ENCODE measurements around the gene TRIM37.
"Not testable (repeated sequence)": the region's sequence is repeated elsewhere in the genome, so short reads cannot be mapped to it uniquely, and the experiment has no call there.

The TRIM37 gene

DNA sequence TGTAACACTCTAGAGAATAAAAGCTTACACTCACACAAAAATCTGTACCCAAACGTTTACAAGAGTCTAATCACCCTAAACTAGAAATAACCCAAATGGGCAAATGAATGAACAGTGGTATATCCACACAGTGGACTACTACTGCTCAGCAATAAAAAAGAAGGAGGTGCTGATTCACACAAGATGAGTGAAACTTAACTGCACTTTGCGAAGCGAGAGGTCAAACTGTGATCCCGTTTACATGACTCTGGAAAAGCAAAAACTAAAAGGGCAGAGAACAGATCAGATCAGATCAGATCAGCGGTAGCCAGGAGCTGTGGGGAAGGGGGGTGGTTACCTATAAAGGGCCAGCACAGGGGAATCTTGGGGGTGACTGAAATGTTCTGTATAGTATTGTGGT is 113.4 kb downstream of the TRIM37 start:
- DNase-seq (ENCODE audit: low spot score) = no peak

DNA sequence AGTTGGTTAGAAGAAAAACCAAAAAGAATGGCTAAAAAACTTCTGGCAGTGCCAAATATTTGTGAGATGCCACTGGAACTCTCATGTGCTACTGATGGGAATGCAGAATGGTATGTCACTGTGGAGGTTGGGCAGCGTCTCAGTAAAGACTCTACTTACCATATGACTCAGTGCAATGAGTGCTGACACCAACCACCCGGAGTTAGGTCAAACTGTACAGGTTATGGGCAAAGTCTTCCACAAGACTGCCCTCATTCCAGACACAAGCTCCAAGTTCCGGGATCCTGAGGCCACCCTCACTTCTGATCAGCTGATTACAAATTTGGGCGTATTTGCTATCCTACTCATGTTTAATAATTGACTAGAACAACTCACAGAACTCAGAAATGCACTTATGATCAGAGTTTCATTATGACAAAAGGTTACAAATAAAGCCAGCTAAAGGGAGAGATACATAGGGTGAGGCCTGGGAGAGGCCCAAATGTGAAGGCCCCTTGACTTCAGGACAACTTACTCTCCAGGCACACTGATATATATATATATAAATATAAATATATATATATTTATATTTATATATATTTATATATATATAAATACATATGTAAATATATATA is 114.9 kb downstream of the TRIM37 start:
- DNase-seq (ENCODE audit: low spot score) = no peak

DNA sequence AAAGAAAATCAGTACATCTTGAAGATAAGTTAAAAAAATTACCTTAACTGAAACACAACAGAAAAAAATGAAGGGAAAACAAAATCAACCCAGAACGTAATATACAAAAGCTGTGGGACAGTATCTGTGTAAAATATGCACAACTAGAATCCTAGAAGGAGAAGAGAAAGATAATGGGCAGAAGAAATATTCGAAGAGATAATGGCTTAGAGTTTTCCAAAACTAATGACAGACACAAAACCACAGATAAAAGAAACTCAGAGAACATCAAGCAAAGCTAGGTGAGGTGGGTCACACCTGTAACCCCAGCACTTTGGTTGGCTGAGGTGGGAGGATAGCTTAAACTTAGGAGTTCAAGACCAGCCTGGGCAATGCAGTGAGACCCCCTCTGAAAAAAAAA is 117.1 kb downstream of the TRIM37 start:
- no peak for DNase-seq (ENCODE audit: low spot score)

DNA sequence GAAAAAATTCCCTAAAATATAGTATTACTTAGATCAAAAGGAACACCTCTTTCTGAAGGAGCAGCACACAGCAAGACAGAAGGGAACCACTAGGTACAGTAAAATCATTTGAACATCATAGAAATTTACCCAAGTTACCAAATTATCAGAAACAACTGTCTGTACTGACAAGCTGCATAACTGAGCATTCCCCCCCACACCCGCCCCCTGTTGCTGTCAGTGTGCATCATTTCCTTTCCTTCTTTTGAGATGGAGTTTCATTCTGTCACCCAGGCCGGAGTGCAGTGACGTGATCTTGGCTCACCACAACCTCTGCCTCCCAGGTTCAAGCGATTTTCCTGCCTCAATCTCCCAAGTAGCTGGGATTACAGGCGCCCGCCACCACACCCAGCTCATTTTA is 120.7 kb downstream of the TRIM37 start:
- DNase-seq (ENCODE audit: low spot score) = no peak

DNA sequence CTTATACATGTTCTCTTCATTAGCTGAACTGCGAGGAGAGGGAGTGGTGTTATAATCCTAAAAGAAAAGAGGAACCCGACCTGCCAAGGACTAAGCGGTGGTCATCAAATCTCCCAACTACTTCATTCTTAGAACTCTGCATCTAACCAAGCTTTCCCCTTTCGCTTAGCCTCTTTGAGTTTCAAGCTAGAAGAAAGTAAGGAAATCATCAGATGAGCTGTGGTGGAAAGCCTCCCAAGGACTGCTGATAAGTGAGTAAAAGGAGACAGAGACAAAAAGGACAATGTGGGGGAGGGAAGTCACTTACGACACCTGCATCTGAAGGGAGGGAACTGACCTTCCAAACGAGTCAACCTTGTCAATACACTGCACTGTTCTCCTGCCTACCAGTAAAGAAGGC is 121.3 kb downstream of the TRIM37 start:
- no peak for DNase-seq (ENCODE audit: low spot score)

DNA sequence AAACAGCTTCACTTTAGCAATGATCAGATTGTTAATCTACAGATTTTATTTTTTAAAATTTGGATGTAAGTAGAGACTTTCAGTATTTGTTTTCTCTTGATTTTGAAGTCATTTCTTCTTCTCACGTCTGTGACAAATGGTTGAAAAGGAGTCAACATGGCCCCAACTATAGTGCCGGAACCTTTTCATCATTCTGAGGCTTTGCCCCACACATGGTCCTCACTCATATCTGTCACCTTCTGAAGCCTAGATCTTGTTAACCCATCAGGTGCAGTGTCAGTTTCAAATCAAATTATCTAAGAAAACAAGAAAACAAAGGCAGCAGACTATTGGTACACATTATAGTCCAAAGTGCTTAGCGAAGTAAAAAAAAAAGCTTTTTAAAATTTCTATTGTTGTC is 124.1 kb downstream of the TRIM37 start:
- DNase-seq (ENCODE audit: low spot score) = no peak

DNA sequence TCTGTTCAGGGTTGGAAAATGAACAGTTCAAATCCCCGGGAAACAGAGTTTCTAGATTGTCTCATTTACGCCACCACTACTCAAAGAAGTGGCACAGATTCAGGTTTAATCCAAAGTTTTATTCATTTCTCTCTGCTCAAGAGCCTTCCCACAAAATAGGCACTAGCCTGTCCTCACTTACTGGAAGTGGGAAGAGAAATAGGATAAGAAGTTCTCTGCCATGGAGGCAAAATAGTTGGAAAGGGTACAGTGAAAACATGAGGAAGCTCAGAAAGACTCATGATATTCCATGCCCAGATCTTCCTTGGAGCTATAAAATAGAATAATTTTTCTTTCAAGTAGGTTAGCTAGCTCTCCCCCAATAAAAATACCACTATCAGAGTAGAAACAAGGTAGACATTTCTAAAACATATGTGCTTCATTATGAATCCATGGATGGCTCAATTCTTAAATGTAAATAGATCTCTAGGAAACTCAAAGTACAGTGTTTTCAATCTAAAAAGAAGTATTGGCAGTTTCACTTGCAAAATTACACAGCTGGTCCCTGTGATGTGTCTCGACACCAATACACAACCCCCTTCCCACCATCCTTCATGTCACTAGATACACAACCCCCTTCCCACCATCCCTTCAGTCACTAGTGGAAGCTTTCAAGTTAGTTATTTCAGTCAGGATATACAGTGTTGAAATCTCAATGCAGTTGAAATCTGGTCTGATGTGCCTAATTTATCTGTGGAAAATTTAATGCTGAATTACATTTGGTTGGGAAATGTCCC is 125.8 kb downstream of the TRIM37 start:
- no peak for DNase-seq (ENCODE audit: low spot score)

DNA sequence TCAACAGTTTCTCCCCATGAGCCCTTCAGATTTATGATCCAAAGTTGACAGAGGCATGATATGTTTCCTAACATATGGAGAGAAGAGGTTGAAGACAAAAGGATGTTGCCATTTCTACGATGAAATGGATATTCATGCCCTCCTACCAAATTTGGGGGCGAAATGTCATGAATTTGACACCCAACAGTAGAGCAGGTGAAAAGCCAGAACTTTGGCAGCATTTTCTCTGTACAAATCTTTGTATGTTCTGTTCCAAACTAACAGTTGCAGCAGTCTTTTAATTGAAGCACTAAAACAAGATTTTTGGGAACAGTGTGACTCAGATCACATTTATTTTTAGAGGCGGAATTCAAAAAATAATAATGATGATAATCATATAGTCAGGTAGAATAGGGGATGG is 130.1 kb downstream of the TRIM37 start:
- DNase-seq (ENCODE audit: low spot score) = no peak

DNA sequence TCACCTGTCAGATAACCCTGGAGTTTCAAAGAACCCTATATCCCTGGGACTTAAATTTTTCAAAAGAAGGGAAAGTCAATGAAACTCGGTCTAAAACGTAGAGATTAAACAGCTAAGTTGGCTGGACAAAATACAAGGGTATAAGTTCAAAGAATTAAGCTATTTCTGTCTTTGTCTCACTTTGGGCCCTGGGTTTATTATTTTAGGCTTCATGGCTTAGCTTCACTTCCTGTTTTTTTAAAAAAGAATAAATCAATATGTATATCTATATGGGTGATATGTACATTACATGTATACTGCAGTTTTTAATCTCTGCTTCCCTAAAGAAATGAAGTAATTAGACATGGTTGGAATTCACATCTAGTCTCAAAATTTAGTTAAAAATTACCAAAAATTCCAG is 132.3 kb downstream of the TRIM37 start:
- no peak for DNase-seq (ENCODE audit: low spot score)

DNA sequence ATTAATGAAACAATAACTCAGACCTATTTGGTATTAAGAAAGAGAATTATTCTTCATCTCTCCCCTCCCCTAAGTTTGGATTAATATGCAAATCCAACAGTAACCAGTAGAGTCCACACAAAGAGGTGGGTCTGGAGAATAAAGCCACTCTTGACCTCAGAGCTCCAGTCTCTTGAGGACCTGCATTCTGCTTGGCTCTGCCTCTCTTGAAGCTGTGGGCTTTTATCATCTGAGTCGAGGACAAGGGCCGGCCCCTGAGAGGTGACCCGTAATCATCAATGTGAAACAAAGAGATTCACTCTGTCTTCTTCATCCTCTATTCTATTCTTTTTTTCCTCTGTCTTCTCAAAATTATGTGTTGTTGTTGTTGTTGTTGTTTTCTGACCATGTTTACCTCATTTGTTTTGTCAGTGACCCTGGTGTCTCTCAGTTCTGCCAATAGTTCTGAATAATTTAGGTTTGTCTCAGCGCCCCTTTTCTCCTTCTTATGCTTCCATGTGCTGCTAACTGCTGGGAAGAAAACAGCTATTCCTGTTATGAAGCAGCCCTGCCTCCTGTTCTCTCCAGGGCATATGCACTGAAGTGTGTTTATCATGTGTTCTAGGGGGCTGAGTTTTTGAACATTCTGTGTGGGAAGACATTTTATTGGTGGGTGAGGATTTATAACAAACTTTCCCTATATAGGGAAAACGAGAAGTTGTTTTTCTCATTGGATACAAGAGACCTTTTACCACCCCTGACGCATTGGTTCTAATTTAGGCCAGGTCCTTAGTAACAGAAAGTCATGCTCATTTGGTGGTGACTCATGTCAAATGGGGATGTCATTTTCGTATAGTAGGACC is 135.8 kb downstream of the TRIM37 start:
- DNase-seq (ENCODE audit: low spot score) = no peak

DNA sequence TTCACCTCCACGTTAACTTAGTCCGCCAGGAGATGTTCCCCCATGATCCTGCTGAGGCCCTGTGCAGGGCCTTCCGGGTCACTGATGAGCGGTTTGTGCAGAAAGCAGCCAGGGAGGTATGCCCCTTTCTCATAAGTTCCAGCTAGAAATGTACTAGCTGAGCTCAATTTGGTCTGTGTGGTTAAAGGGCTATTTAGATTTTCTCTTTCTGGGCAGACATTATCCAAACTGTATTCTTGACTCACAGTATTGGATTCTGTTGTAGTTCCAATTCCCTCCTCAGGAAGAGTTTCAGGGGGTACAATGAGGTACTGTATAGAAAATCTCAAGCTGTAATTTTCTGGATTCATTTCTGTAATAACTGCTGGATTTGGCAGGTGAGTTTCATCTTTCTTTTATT is 137.1 kb downstream of the TRIM37 start:
- DNase-seq (ENCODE audit: low spot score) = no peak

DNA sequence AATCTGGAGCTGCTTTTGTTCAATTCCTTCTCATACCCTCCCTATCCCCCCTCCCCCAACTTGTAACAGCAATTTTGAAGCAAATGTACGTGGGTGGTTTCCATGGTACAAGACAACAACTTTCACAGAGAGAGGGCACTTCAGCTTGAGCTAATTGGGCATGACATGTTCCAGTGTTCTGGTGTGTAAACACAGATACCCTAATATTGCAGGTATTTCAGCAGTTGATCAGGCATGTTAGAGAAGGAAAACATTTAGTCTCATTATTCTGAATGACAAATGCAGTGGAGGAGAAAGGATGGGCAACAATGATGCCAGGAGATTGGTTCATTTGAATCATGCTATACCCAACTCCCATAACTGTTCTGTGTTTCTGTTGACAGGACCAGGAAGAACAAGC is 137.5 kb downstream of the TRIM37 start:
- DNase-seq (ENCODE audit: low spot score) = no peak

DNA sequence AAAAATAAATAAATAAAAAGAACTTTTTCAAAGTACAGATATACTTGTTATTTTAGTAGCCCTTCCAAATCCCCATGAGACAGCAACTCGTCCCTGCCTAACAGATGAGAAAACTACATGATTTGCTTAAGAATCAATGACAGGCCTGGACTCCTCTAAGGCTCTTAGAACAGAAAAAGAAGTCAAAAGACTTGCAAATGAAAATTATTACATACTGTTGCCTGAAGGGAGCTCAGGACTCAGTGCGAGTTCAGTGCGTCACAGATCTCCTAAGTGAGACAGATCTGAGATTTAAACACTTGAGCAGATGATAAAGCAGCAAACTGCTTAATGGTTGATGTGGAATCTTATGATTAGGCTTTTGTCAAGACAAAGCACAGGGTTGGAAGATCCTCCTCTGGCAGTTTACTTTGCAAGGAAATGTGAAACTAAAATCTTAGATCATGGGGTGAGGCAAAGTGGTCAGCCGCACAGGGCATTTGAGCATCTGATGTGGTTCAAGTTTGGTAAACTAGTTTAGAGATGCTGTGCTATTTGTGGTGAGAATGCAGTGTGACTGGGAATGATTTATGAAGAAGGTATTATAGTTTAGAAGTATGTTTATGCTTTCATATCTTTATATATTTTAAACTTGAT is 138.1 kb downstream of the TRIM37 start:
- DNase-seq (ENCODE audit: low spot score) = no peak

DNA sequence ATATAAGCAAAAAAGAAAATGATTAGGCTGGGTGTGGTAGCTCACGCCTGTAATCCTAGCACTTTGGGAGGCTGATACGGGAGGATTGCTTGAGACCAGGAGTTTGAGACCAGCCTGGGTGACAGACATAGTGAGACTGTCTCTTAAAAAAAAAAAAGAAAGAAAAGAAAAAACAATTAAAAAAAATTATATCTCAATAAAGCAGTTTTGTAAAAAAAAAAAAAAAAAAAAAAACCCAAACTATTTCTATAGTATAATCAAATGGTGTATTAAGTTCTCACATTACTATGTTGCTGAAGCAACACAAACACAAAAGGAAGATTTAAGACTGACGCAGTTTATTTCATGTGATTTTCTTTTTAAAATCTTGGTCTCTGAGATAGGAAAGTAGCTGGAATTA is 140.5 kb downstream of the TRIM37 start:
- no peak for DNase-seq (ENCODE audit: low spot score)

DNA sequence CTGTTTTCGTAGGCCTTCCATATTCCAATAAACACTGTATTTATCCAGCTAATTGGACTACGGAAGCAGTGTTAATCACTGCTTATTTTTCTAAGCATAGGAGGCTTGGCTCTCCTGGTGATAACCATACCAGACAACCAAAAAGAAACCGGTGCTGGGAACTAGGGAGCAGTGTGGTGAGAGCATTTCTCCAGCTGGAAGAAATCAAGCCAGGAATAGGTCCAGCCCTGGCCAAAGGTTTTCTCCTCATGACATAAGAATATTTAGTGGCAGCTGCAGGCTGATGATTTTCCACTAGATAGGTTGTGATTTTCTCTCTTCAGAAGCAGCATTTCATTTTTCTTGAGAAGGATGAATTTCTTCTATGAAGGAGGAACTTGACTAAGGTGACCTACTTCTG is 141.5 kb downstream of the TRIM37 start:
- DNase-seq (ENCODE audit: low spot score) = peak; percentile 14

DNA sequence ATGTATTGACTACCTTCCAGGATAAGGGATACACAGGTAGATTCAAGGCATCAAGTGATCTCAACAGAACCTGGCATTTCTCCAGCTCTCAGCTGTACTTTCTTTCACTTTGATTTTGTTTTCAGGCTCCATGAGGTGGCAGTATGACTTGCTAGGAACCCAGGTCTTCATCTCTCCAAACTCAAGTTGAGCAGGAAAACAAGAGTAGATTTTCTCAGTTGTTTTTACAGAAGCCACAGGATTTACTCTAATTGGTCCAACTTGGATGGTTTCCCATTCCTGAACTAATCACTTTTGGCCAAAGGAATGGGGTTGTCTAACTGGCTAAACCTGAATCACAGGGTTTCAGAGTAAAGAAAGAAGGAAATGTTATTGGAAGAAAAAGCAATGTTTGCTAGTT is 146.6 kb downstream of the TRIM37 start:
- DNase-seq (ENCODE audit: low spot score) = peak; percentile 48

DNA sequence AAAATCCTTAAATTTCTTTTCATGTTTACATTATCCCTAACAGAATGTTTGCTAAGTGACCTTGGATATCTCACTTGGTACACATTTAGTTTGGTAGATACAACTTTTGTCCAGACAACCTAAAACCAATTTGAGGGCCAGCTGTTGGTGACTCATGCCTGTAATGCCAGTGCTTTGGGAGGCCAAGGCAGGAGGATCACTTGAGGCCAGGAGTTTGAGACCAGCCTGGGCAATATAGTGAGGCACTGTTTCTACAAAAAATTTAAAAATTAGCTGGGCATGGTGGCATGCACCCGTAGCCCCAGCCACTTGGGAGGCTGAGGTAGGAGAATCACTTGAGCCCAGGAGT is 149.0 kb downstream of the TRIM37 start:
- not testable (repeated sequence) for DNase-seq (ENCODE audit: low spot score)

DNA sequence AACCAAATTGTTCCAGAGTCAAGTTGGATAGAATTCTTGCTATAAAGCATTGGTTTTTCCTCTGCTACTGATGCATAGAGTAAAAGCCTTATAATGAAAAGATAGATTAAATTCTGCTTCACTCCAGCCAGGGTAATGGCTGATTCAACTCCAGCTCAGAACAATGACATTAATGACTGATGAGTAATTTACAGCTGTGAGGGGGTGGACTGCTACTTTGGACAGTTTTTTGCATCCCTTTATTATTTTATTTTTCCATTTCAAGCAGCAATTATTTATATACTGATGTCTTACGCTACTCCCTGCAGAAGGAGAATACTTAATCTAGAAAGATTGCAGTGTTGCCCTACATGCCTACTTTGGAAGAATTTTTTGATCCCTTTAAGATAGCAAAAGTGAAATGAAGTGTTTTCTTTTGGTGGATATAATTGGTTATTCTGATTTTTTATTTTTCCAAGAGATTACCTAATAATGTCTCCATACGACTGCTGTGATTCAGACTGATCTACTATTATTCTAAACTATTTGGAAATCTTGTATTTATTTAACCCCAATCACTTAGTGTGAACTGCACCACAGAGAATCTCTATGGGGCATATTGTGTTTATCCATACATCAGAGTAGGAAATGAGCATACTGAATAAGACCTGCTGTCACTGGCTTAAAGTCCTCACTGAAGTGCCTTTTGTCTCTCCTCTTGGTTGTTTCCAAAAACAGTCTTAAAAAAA is 149.5 kb downstream of the TRIM37 start:
- no peak for DNase-seq (ENCODE audit: low spot score)

DNA sequence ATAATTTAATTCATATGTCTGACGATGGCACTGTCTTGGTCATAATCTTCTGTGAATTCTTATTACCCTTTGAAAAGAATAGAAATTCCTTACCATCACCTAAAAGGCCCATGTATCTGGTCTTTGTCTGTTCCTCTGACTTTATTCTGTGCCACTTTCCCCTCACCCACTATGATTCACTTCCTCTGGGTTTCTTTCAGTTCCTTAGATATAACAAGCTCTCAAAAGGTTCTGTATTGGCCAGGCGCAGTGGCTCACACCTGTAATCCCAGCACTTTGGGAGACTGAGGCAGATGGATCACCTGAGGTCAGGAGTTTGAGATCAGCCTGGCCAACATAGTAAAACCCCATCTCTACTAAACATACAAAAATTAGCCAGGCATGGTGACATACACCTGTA is 152.3 kb downstream of the TRIM37 start:
- not testable (repeated sequence) for DNase-seq (ENCODE audit: low spot score)

DNA sequence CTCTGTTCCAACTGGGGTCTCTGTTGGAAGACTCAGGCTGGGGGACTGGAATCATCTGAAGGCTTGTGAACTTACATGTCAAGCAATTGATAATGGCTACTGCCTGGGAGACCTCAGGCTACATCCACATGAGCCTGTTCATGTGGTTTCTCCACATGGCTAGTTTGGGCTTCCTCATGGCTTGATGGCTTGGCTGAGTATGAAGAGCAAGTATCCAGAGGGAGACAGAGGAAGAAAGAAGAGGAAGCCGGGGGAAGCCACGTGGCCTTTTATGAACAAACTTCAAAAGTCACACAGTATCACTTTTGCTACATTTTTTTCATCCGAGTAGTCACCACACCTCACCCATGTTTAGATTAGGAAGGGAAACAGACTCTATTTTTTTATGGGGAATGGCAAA is 158.9 kb downstream of the TRIM37 start:
- DNase-seq (ENCODE audit: low spot score) = no peak

DNA sequence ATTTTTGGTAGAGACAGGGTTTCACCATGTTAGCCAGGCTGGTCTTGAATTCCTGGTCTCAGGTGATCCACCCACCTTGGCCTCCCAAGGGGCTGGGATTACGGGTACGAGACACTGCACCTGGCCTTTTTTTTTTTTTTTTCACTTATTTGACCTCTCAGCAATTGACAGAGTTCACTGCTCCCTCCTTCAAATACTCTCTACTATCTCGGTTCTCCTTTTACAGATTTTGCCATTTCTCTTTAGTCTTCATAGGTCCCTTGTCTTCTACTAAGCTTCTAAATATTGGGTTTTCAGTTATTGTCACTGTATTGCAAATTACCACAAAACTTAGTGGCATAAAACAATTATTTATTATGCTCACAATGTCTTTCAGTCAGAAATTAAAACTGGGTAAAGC is 159.3 kb downstream of the TRIM37 start:
- DNase-seq (ENCODE audit: low spot score) = no peak

DNA sequence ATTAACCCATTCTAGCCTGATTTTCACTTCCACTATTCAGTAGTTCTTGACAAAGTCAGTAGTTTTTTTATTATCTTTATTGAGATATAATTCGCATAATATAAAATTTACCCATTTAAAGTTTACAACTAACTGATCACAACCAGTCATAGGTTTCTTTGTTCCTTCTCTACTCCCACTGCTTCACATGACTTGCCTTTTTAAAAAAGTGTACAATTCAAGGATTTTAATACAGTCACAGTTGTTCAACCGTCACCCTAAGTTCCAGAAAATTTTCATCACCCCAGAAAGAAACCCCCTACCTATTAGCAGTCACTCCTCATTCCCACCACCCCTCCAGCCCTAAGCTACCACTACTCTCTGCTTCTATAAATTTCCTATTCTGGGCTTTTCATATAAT is 162.5 kb downstream of the TRIM37 start:
- DNase-seq (ENCODE audit: low spot score) = no peak

Data from cerebellar cortex (tissue), 1 donor.